Activated CD4-positive, alpha-beta T cell treated with anti-CD3 and anti-CD28 coated beads, Interleukin-2, amount 50 U/mL, for 1 hour (primary cell): Measurements from ENCODE around the gene SRF.

ENCODE experiments used
- DNase-seq: peaks from one replicate; pipeline ENCODE4 v3.0.0-alpha.2; 2020

Gene SRF

GRCh38 chr6:43147691-43148477 lies 23.2 kb upstream of the SRF start:
- no peak for DNase-seq

GRCh38 chr6:43149265-43149664 lies 21.8 kb upstream of the SRF start:
- no peak for DNase-seq

GRCh38 chr6:43150051-43150751 lies 20.9 kb upstream of the SRF start:
- no peak for DNase-seq

- DNase-seq: no peak
Measured at GRCh38 chr6:43159599-43159998, 11.5 kb upstream of the SRF start.

GRCh38 chr6:43163899-43164298 lies 7.2 kb upstream of the SRF start:
- DNase-seq: no peak

- no peak for DNase-seq
Measured at GRCh38 chr6:43170417-43170930, 595 bp upstream of the SRF start.

GRCh38 chr6:43171707-43172103 lies 636 bp downstream of the SRF start:
- peak; percentile 42 for DNase-seq

- peak; percentile 35 for DNase-seq
Measured at GRCh38 chr6:43172104-43173007, 1.3 kb downstream of the SRF start.

GRCh38 chr6:43173591-43174262 lies 2.7 kb downstream of the SRF start:
- no peak for DNase-seq

- peak; percentile 90 for DNase-seq
Measured at GRCh38 chr6:43174263-43175112, 3.4 kb downstream of the SRF start.

GRCh38 chr6:43175676-43176422 lies 4.8 kb downstream of the SRF start:
- DNase-seq: no peak

- no peak for DNase-seq
Measured at GRCh38 chr6:43176423-43176786, 5.3 kb downstream of the SRF start.

GRCh38 chr6:43178150-43178549 lies 7.1 kb downstream of the SRF start:
- DNase-seq: no peak

- DNase-seq: no peak
Measured at GRCh38 chr6:43178951-43179830, 8.1 kb downstream of the SRF start.

GRCh38 chr6:43180058-43180457 lies 9.0 kb downstream of the SRF start:
- no peak for DNase-seq

- DNase-seq: no peak
Measured at GRCh38 chr6:43180985-43181384, 9.9 kb downstream of the SRF start.

- DNase-seq: no peak
Measured at GRCh38 chr6:43181621-43181941, 10.5 kb downstream of the SRF start.

GRCh38 chr6:43181942-43182860 lies 11.1 kb downstream of the SRF start, which contains the start of gene CUL9:
Gene CUL9, plus strand, starts transcription at chr6:43182196. Its CDS starts 2,115 bp downstream, at chr6:43184311.
- DNase-seq: peak; percentile 73

GRCh38 chr6:43183441-43183840 lies 12.4 kb downstream of the SRF start:
- DNase-seq: no peak
